Measurements from ENCODE around the gene NECAB2.
"Not testable (repeated sequence)": the region's sequence is repeated elsewhere in the genome, so short reads cannot be mapped to it uniquely, and the experiment has no call there.

- not testable (repeated sequence) for TF ChIP-seq CTCF (conservative IDR thresholded peaks at IDR 0.05; ENCODE audit: low read depth in 2 of 2); EZH2 (IDR thresholded peaks at IDR 0.05; ENCODE audit: low read depth, unreplicated experiment); POLR2AphosphoS5 (IDR thresholded peaks at IDR 0.05; ENCODE audit: low read depth); EZH2phosphoT487 (IDR thresholded peaks at IDR 0.05; ENCODE audit: unreplicated experiment); CREB1 (CRISPR knock-in tag; IDR thresholded peaks at IDR 0.05; ENCODE audit: low read depth); REST (IDR thresholded peaks at IDR 0.05; ENCODE audit: unreplicated experiment); ETS1 (IDR thresholded peaks at IDR 0.05); NANOG (IDR thresholded peaks at IDR 0.05; ENCODE audit: borderline replicate concordance)
These were observed 26.5 kb upstream of the NECAB2 start for GRCh38 chr16:83941546-83941945.

Data from GM23338 (cell line).